Fibroblast of villous mesenchyme (primary cell): ENCODE measurements around the gene PKMYT1. TPM values are rescaled to one million over a fixed set of nuclear protein-coding genes. Genes with fewer than 3 reads are reported as not detected.
A peak's percentile ranks its signal among the peaks of the same experiment; 100 is the strongest.

ENCODE experiments used
- DNase-seq: peaks from one replicate; pipeline ENCODE4 v3.0.0-alpha.2; 2010; ENCODE audit warnings: low read depth
- H3K4me3 ChIP-seq: 2 replicates; pipeline ENCODE4 v1.5.1; 2011; ENCODE audit warnings: low read depth, mild to moderate bottlenecking, low read length
- CTCF ChIP-seq: IDR thresholded peaks from 2 replicates; pipeline ENCODE4 v1.5.1; 2012; ENCODE audit warnings: low read depth, mild to moderate bottlenecking, low read length; ENCODE audit not compliant: insufficient read depth
- total RNA-seq: library from RNA; depleted of rRNA; stranded (reverse); fragments of >200 nt; gene quantifications from 2 replicates; pipeline ENCODE4 v1.2.3, GENCODE V29; 2012

Gene PKMYT1
- total RNA-seq, 1 donor: 6.9 TPM

GRCh38 chr16:3026609-3027488 lies 46.6 kb upstream of the PKMYT1 start:
- no peak for DNase-seq
- no peak for TF ChIP-seq CTCF
- no peak overlapping the region for H3K4me3 ChIP-seq

- no peak overlapping the region for H3K4me3 ChIP-seq
- TF ChIP-seq CTCF: no peak
- DNase-seq: no peak
These were observed 45.7 kb upstream of the PKMYT1 start for GRCh38 chr16:3026003-3026378.

DNA sequence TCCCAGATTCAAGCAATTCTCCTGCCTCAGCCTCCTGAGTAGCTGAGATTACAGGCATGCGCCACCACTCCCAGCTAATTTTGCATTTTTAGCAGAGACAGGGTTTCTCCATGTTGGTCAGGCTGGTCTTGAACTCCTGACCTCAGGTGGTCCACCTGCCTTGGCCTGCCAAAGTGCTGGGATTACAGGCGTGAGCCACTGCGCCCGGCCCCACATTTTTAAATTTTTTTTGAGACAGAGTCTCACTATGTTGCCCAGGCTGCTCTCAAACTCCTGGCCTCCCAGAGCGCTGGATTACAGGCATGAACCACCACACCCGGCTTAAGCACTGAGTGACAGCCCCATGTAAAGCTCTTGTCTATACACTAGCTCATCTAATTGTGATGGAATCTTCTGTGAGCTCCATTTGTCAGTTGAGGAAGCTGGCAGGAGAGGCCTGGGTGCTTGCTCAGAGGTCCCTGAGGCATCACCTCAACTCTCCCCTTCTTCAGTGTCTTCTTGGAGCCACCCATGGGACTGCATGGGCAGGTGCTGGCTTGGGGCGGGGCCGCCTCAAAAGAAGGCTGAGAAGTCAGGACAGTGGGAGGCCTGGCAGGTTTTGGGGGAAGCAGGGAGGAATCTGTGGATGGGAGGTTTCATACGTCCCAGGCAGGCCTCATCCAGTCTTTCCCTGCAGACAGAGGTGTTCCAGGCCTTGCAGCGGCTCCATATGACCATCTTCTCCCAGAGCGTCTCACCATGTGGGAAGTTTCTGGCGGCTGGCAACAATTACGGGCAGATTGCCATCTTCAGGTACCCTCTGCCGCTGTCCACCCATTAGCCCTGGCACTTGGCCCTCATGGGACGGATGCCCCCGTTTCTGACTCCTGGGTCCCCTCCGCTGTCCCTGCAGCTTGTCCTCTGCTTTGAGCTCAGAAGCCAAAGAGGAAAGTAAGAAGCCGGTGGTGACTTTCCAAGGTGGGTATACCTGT lies 45.1 kb upstream of the PKMYT1 start:
- no peak for TF ChIP-seq CTCF
- H3K4me3 ChIP-seq: no peak overlapping the region
- no peak for DNase-seq

DNA sequence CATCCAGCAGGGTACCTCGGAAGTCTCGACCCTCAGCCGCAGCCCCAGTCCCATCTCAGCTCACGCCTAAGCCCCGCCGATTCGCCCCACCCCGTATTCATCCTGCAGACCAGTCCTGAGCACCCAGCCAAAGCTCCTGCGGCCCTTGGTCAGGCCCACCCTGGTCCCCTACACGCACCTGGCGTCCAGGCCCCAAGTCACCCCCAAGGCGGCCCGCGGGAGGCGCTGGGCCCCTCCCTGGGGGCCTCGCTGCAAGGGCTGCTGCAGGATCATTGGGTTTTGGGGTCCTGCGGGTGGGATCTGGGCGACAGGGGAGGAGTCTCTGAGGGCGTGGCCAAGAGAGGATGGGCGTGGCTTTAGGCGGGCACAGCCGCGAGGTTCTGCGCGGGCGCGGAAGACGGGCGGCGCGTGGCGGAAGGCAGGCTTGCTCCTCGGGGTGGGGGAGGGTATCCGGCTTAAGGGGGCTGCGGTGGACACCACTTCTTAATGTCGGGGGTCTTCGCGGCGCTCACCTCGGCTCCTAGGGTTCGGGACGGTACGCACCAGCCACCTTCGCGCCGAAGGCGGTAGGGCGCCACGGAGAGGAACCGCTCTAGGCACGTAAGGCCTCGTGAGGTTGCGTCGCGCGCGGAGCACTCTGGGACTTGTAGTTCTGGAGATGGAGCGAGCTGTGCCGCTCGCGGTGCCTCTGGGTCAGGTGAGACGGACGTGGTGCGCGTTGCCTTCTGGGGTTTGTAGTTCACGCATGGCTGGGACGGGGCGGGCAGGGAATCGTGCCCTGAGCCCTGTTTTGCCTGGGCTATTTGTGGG lies 43.6 kb upstream of the PKMYT1 start, which contains the start of the genes HCFC1R1 and THOC6:
Gene HCFC1R1, minus strand, starts transcription at position 274 of the 810 bp plus-strand sequence. Its CDS starts 1 bp downstream, at position 273.
Gene THOC6, plus strand, starts transcription at position 367 of the 810 bp plus-strand sequence. Its CDS starts 292 bp downstream, at position 659.
- TF ChIP-seq CTCF: no peak
- peak; percentile 98 for DNase-seq
- H3K4me3 ChIP-seq: peak within 1 kb of the TSS; percentile 88

- peak overlapping the region; percentile 88 for H3K4me3 ChIP-seq
- no peak for TF ChIP-seq CTCF
- no peak for DNase-seq
These were observed 43.1 kb upstream of the PKMYT1 start for GRCh38 chr16:3023415-3023668.
